Subcutaneous adipose tissue (tissue), 4 donors: Measurements from ENCODE around the gene CRYBB2. TPM values are rescaled to one million over a fixed set of nuclear protein-coding genes. Genes with fewer than 3 reads are reported as not detected.

Experiments
- total RNA-seq, 4 donors: library from RNA; depleted of rRNA; stranded (reverse); fragments of >200 nt; gene quantifications; one replicate each; pipeline ENCODE4 v1.1.0, GENCODE V29; 2016
- TF ChIP-seq, protein P1 (sequence below): fragments of 450-650 bp; IDR thresholded peaks from one replicate; pipeline ENCODE4 v1.5.1; 2016; ENCODE audit warnings: low read depth, mild to moderate bottlenecking, control low read depth, antibody characterized with exemption, moderate library complexity

Gene CRYBB2
- total RNA-seq, 4 donors from 2014 or later = not detected

DNA sequence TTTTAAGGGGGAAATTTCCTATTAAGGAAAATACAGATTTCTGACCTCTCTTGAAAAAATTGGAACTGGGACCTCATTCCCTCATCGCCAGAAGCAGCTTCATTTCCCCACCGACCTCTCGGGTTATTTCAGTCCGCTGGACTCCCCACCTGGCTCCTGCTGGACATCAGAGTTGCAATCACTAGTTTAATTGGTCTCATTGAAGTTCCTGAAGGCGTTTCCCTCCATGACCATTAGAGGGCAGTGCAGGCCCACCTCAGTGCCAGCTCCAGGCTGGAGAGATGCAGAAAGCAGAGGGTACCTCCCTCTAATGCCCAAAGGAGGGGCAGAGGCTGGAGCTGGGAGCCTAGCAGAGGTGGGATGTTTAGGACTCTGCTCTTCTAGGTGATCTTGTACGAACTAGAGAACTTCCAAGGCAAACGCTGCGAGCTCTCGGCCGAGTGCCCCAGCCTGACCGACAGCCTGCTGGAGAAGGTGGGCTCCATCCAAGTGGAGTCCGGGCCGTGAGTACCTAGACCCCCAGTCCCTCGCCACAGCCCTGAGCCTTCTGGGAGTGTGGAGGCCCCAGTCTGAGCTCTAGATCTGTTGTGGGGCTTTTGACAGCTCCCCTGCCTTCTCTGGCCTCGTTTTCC, 17.0 kb upstream of the CRYBB2 start:
- TF ChIP-seq, protein P1, sequence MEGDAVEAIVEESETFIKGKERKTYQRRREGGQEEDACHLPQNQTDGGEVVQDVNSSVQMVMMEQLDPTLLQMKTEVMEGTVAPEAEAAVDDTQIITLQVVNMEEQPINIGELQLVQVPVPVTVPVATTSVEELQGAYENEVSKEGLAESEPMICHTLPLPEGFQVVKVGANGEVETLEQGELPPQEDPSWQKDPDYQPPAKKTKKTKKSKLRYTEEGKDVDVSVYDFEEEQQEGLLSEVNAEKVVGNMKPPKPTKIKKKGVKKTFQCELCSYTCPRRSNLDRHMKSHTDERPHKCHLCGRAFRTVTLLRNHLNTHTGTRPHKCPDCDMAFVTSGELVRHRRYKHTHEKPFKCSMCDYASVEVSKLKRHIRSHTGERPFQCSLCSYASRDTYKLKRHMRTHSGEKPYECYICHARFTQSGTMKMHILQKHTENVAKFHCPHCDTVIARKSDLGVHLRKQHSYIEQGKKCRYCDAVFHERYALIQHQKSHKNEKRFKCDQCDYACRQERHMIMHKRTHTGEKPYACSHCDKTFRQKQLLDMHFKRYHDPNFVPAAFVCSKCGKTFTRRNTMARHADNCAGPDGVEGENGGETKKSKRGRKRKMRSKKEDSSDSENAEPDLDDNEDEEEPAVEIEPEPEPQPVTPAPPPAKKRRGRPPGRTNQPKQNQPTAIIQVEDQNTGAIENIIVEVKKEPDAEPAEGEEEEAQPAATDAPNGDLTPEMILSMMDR = no peak

DNA sequence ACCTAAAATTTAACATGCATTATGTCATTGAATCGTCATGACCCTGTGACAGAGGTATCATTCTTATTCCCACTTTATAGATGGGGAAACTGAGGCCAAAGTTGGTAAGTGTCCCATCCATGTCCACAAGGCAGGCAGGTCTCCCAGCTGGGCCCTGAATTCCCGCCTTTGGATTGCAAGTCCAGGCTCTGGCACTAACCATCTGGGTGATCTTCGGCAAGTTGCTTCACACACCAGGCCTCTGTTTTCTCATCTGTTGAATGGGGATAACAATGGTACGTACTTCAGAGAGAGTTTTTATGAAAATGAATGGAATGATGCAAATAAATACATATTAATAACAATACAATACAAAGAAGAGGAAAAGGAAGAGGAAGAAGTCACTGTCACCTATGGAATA, 16.4 kb upstream of the CRYBB2 start:
- TF ChIP-seq, protein P1 = no peak

DNA sequence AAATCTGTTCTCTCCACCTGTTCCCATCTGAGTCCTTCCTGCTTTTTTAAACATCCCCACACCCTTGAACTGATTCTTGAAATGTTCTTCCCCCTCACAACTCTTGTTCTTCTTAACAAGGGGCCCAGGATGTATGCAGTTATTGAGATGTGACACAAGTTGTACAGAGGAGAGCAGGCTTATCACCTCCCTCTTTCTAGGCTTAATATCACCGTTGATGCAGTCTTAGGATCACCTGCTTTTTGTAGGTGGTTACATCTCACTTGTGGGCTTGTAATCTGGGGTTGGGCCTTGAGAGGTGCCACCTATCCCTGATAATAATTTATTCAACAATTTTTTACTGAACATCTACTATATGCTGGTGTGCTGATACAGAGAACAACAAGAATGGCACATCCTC, 13.6 kb upstream of the CRYBB2 start:
- TF ChIP-seq, protein P1 = no peak

DNA sequence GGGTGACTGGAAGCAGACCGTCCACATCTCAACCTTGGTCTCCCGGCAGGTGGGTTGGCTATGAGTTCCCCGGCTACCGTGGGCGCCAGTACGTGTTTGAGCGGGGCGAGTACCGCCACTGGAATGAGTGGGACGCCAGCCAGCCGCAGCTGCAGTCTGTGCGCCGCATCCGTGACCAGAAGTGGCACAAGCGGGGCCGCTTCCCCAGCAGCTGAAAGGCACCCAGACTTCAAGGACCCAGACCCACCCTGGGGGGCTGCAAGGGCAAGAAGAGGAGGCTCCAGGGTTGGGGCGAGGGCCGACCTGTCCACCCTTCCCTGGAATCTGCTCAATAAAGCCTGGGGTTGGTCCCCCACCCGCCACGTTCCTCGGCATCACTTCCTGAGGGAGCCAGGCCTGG, 12.4 kb upstream of the CRYBB2 start:
- TF ChIP-seq, protein P1 = no peak

DNA sequence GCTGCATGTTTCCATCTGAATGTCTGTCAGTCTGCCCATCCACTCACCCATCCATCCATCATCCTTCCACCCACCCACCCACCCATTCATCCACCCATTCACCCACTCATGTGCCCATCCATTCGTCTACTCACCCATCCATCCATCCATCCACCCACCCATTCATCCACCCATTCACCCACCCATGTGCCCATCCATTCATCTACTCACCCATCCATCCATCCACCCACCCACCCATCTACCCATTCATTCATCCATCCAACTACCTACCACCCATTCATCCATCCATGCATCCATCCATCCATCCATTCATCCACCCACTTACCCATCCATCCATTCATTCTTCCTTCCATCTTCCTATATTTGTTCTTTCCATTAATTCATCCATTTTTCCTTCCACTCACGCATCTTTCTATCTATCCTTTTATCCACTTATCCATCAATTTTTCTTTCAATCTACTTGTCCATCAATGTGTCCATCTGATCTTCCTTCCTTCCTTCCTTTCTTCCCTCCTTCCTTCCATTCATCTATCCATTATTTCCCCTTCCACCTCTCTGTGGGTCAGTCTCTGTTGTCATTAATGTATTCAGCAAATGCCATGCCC, 11.8 kb upstream of the CRYBB2 start:
- TF ChIP-seq, protein P1 = no peak

DNA sequence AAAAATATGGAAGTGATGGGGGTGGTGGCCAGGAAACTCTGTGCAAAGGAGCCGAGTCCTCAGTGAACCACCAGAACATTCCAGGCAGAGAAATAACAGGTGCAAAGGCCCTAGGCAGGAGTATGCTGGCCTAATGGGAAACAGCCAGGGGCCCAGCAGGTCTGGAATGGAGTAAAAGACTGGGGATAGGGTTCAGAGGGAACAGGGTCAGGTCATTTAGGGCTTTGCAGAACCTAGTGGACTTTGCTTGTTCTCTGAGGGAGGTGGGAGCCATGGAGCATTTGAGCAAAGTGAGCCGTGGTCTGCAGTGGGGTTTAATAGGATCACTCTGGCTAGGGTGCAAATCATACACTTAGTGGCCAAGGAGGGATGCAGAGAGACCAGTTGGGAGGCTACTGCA, 11.1 kb upstream of the CRYBB2 start:
- TF ChIP-seq, protein P1 = no peak

DNA sequence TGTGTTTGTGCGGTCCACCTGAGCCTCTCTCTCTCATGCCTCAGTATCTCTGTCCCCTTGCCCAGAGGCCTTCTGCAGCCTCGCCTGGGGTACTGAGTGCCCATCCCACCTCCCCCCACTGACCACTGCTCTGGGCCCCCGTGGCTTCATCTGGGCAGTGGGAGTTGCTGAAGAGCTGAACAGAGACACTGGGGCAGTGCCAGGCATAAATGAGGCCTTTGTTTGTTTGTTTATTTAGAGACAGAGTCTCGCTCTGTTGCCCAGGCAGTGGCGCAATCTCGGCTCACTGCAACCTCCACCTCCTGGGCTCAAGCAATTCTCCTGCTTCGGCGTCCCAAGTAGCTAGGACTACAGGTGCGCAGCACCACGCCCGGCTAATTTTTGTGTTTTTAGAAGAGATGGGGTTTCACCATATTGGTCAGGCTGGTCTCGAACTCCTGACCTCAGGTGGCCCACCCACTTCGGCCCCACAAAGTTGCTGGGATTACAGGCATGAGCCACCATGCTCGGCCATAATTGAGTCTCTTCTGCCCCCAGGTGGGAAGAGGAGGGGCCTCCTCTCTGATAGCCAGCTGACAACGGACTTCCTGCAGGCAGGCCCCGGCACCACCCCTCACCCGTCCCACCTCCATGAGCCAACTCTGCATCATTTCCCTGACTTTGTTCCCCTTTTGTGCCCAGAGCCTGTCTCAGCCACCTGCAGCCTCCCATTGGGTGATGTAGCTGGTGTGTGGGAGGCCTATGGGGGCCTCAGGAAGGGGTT, 10.5 kb upstream of the CRYBB2 start:
- TF ChIP-seq, protein P1 = no peak
